WERI-Rb-1 (cell line): ENCODE data around the gene PTH1R.

Experiments
- DNase-seq: peaks from one replicate; pipeline ENCODE4 v3.0.0-alpha.2; 2020
- H3K27ac ChIP-seq: fragments of 250-450 bp; sonication (Bioruptor Pico); 2 replicates; pipeline ENCODE4 v1.5.1; 2020; ENCODE audit warnings: mild to moderate bottlenecking, moderate library complexity
- H3K27me3 ChIP-seq: fragments of 250-450 bp; sonication (Bioruptor Pico); 2 replicates; pipeline ENCODE4 v1.5.1; 2021; ENCODE audit warnings: mild to moderate bottlenecking, low read depth, moderate library complexity; ENCODE audit not compliant: insufficient read depth, severe bottlenecking
- H3K36me3 ChIP-seq: fragments of 250-450 bp; sonication (Bioruptor Pico); 2 replicates; pipeline ENCODE4 v1.5.1; 2020; ENCODE audit warnings: mild to moderate bottlenecking, moderate library complexity
- H3K4me3 ChIP-seq: 2 replicates; pipeline ENCODE4 v1.5.1; 2011; ENCODE audit warnings: low read depth, mild to moderate bottlenecking, control low read depth, low read length
- H3K9me3 ChIP-seq: fragments of 250-450 bp; sonication (Bioruptor Pico); 2 replicates; pipeline ENCODE4 v1.5.1; 2021; ENCODE audit warnings: mild to moderate bottlenecking, moderate library complexity; ENCODE audit not compliant: severe bottlenecking
- TF ChIP-seq, protein P1 (sequence below): IDR thresholded peaks from 2 replicates; pipeline ENCODE4 v1.5.1; 2011; ENCODE audit warnings: low read depth, mild to moderate bottlenecking, control low read depth, inconsistent platforms, low read length

PTH1R gene

DNA sequence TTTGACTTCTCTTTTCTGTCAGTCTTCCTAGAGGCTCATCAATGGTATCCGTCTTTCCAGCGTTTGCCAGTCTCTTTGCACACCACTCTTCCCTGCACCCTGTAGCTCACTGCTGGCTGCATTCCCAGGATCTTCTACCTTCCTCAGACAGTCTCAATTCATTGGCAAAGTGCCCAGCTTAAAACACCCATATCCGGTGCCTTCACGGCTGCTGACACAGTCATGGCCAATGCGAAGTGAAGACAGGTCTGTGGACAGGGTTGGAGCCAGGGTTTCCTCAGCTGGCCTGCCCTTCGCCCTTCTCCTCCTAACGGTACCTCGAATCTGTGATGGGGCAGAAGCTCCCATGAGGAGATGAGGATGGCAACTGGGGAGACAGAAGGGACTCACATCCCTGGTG lies 36.1 kb downstream of the PTH1R start:
- no peaks in the 10 kb centered on the region for H3K27me3 ChIP-seq
- no peak overlapping the region for H3K27ac ChIP-seq
- no peaks in the 10 kb centered on the region for H3K9me3 ChIP-seq
- H3K36me3 ChIP-seq: peaks cover 19% of the 10 kb centered on the region
- no peak overlapping the region for H3K4me3 ChIP-seq
- TF ChIP-seq, protein P1, sequence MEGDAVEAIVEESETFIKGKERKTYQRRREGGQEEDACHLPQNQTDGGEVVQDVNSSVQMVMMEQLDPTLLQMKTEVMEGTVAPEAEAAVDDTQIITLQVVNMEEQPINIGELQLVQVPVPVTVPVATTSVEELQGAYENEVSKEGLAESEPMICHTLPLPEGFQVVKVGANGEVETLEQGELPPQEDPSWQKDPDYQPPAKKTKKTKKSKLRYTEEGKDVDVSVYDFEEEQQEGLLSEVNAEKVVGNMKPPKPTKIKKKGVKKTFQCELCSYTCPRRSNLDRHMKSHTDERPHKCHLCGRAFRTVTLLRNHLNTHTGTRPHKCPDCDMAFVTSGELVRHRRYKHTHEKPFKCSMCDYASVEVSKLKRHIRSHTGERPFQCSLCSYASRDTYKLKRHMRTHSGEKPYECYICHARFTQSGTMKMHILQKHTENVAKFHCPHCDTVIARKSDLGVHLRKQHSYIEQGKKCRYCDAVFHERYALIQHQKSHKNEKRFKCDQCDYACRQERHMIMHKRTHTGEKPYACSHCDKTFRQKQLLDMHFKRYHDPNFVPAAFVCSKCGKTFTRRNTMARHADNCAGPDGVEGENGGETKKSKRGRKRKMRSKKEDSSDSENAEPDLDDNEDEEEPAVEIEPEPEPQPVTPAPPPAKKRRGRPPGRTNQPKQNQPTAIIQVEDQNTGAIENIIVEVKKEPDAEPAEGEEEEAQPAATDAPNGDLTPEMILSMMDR: no peak
- DNase-seq: no peak

DNA sequence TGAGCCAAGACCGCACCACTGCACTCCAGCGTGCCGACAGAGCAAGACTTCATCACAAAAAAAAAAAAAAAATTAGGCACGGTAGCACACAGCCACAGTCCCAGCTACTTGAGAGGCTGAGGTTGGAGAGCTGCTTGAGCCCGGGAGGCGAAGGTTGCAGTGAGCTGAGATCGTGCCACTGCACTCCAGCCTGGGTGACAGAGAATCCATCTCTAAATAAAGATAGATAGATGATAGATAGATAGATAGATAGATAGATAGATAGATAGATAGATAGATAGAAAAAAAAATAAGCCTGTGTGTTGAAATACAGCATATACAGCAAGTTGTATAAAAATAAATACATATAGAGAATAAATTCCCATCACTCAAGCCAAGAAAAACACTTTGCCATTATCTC lies 37.3 kb downstream of the PTH1R start:
- no peak overlapping the region for H3K4me3 ChIP-seq
- DNase-seq: no peak
- TF ChIP-seq, protein P1: no peak
- no peak overlapping the region for H3K27ac ChIP-seq
- H3K36me3 ChIP-seq: peaks cover 31% of the 10 kb centered on the region
- no peaks in the 10 kb centered on the region for H3K27me3 ChIP-seq
- H3K9me3 ChIP-seq: no peaks in the 10 kb centered on the region

DNA sequence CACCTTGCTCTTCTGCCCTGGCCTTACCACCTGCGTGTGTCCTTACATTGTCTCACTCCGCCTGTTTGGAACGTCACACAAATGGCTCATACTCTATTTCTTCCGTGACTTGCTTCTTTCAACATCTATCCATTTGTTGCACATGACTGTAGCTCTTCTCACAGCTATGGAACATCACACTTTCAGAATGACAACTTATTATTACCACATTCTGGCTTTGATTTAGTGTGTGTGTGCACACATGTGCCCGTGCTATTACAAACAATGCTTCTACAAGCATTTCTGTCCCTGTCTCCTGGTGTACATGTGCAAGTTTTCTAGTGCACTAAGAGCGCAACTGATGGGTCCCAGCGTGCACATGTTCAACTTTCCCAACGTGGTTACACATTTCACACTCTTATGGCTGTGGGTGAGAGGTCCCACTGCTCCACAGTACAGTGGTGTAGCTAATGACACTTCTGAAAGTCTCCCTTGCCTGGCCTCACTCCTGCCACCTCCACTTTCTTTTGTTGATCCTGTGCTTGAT lies 37.8 kb downstream of the PTH1R start:
- Histone ChIP-seq H3K27me3 (no peaks in the 10 kb centered on the region), H3K4me3 (no peak overlapping the region), H3K9me3 (no peaks in the 10 kb centered on the region), H3K27ac (no peak overlapping the region), H3K36me3 (peaks cover 36% of the 10 kb centered on the region)
- no peak for DNase-seq
- TF ChIP-seq, protein P1: no peak

DNA sequence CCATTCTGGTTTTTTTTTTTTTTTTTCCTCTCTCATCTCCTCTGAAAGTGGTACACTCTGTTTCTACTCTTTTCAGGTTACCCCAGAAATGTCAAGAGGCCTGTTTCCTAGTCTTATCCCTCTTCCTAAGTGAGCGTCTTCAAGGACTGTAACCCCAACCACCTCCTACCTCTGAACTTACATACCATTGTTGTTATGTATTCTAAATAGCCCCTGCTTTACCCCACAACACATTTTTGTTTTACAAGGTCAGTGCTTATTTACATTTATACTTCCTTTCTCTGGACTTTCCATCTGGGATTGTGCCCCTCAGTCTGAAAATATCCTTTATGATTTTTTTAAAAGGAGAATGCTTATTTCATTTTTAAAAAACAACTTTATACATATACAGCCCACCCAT lies 38.8 kb downstream of the PTH1R start:
- TF ChIP-seq, protein P1: no peak
- H3K36me3 ChIP-seq: peaks cover 46% of the 10 kb centered on the region
- no peak for DNase-seq

DNA sequence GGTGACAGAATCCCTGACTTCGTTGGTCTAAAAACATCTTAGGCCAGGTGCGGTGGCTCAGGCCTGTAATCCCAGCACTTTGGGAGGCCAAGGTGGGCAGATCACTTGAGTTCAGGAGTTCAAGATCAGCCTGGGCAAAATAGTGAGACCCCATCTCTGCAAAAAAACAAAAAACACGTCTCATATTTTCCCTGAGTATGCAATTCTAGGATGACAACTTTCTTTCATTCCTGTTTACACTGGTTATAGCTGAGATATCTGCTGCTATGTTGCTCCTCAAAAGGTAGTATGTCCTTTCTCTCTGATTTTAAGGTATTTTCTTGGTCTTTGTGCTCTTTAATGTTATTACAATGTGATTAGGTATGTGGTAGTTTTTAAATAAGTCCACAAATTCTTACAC lies 39.3 kb downstream of the PTH1R start:
- TF ChIP-seq, protein P1: no peak
- no peak for DNase-seq

More for the DNA sequence above, 38.8 kb downstream of the PTH1R start:
- Histone ChIP-seq H3K27me3 (no peaks in the 10 kb centered on the region), H3K9me3 (no peaks in the 10 kb centered on the region), H3K4me3 (no peak overlapping the region), H3K27ac (no peak overlapping the region)

DNA sequence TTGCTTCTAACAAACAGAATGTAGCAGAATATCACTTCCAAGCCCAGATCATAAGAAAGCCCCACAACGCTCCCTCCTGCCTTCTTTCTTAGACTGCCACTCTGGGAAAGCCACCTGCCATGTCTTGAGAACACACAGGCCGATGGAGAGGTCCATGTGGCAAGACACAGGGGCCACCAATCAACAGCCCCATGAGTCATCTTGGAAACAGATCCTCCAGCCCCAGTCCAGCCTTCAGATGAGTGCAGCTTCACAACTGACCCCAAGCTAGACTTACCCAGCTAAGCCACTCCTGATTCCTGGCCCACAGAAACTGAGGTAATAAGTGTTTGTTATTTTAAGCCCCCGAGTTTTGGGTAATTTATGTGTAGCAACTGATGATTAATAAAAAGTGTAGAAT lies 39.7 kb downstream of the PTH1R start:
- H3K36me3 ChIP-seq: peaks cover 55% of the 10 kb centered on the region
- DNase-seq: no peak
- H3K27ac ChIP-seq: no peak overlapping the region
- H3K4me3 ChIP-seq: no peak overlapping the region
- no peaks in the 10 kb centered on the region for H3K27me3 ChIP-seq
- H3K9me3 ChIP-seq: no peaks in the 10 kb centered on the region
- TF ChIP-seq, protein P1: no peak

More for the DNA sequence above, 39.3 kb downstream of the PTH1R start:
- Histone ChIP-seq H3K27ac (no peak overlapping the region), H3K9me3 (no peaks in the 10 kb centered on the region), H3K4me3 (no peak overlapping the region), H3K27me3 (no peaks in the 10 kb centered on the region), H3K36me3 (peaks cover 51% of the 10 kb centered on the region)
